NCI-H187 treated with DMSO at 0.1 percent for 48 hours (cell line): Measurements from ENCODE around the gene SYNPR.
"Not testable (repeated sequence)": the region's sequence is repeated elsewhere in the genome, so short reads cannot be mapped to it uniquely, and the experiment has no call there.

Experiments used
- DNase-seq: peaks from one replicate; lab custom pipeline; 2025; lab: John Stamatoyannopoulos, UW

The SYNPR gene

GRCh38 chr3:63624941-63625560 lies 346.9 kb downstream of the SYNPR start:
- DNase-seq: no peak

GRCh38 chr3:63631670-63632069 lies 353.6 kb downstream of the SYNPR start:
- no peak for DNase-seq

DNA sequence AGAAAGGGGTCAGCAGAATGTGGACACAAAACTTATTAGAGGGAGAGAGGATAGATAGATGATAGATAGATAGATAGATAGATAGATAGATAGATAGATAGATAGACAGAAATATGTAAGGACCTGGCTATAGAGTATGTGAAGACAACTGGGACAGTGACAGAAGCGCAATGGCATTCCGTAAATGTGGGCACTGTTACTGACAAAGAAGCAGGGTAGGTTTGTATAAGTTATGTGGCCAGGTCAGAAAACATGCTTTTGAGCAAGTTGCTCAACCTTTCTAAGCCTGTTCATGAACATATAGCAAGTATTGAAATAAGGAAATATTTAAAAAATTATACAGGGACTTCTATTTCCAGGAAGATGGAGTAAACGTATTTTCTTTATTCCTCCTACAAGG lies 357.1 kb downstream of the SYNPR start:
- no peak for DNase-seq

DNA sequence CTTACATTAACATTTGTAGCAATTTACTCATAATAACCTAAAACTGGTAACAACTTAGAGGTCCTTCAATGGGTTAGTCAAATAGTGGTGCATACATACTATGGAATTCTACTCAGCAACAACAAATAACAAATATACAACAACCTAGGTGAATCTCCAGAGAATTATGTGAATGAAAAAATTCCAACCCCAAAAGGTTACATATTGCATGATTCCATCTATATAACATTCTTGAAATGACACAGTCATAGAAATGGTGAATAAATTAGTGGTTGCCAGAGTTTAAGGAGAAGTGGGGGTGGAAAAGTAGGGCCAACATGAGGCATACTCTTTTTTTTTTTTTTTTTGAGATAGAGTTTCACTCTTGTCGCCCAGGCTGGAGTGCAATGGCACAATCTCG lies 361.7 kb downstream of the SYNPR start:
- DNase-seq: no peak

GRCh38 chr3:63642488-63642887 lies 364.4 kb downstream of the SYNPR start:
- DNase-seq: no peak

DNA sequence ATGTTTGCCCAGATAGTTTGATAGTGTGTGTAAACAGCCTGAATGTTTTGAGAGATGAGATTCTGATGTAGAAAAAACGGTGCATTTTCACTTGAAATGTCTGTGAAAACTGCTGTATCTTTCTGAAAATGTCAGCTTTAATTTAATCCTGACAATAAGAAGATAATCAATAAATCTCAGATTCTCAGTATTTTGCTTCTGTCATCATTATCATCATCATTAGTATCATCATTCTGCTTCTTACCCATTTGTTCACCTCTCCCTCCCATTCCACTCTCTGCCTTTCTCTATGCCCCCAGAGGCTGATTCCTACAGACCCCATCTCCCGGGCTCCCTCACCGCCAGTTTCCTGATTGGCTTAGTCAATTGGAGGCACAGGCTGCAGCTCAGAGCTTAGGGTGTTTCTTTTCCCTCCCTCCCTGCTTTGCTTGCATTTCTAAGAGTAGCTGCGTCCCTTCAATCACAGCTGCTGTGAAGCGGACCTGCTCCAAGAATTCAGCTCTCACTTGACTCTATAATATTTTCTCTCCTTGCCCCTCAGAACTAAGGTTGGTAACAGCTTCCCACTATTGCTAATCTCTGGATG lies 366.2 kb downstream of the SYNPR start:
- no peak for DNase-seq

- DNase-seq: not testable (repeated sequence)
These were observed 367.0 kb downstream of the SYNPR start for GRCh38 chr3:63644928-63645781.

GRCh38 chr3:63652066-63652725 lies 374.1 kb downstream of the SYNPR start, which contains the start of gene SNTN:
SNTN (plus strand) TSS chr3:63652675; CDS start chr3:63652688, 13 bp downstream.
- DNase-seq: no peak

- no peak for DNase-seq
These were observed 376.1 kb downstream of the SYNPR start for GRCh38 chr3:63654211-63654610.

- no peak for DNase-seq
These were observed 376.8 kb downstream of the SYNPR start for GRCh38 chr3:63654931-63655330.

GRCh38 chr3:63655519-63655918 lies 377.4 kb downstream of the SYNPR start:
- no peak for DNase-seq

- DNase-seq: no peak
These were observed 378.7 kb downstream of the SYNPR start for GRCh38 chr3:63656786-63657185.

DNA sequence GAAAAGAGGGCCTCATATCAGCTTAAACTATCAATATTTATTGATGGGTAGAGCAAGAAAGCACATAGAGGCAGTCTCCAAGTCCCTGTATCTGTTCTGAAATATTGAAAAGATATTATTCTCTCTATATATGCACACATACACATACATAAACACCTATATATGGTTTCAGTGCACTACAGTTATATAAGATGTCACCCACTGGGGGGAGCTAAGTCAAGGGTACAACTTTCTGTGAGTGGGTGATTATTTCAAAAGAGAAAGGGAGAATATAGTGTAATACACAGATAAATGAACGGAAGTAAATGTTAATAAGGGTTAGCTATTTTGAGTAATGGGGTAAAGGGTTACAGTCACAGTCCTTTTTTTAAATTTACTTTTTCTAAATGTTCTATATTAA lies 383.1 kb downstream of the SYNPR start:
- DNase-seq: no peak

- DNase-seq: no peak
These were observed 383.9 kb downstream of the SYNPR start for GRCh38 chr3:63662011-63662410.

DNA sequence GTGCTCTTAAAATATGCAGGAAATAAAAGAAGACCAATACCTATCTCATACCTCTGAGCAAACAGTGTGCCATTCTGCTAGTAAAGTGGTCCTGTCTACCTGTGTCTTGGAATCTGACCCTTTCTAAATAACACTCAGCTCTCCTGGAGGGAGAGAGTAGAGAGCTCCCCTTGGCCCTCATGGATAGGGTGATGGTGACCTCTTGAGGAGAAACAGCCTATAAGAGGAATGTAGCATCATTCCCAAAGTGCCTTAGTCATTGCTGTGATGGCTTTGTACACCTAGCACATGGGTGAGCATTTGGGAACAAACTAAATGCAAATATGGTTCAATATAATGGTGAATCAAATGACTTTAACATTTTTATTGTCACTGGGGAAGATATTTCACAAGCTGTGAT lies 384.4 kb downstream of the SYNPR start:
- no peak for DNase-seq
